Choroid plexus epithelial cell (primary cell): ENCODE results near the gene TMTC2.
A peak's percentile ranks its signal among the peaks of the same experiment; 100 is the strongest.
"Not testable (repeated sequence)": the region's sequence is repeated elsewhere in the genome, so short reads cannot be mapped to it uniquely, and the experiment has no call there.

Experiments used
- DNase-seq: peaks from one replicate; pipeline ENCODE4 v3.0.0-alpha.2; 2010; ENCODE audit warnings: low read depth
- H3K4me3 ChIP-seq: 2 replicates; pipeline ENCODE4 v1.5.1; 2011; ENCODE audit warnings: low read depth, mild to moderate bottlenecking, control low read depth, low read length, moderate library complexity
- TF ChIP-seq, protein P1 (sequence below): conservative IDR thresholded peaks from 2 replicates; pipeline ENCODE4 v1.5.1; 2011; ENCODE audit warnings: low read depth, mild to moderate bottlenecking, control low read depth, inconsistent platforms, low read length, moderate library complexity

TMTC2 gene

DNA sequence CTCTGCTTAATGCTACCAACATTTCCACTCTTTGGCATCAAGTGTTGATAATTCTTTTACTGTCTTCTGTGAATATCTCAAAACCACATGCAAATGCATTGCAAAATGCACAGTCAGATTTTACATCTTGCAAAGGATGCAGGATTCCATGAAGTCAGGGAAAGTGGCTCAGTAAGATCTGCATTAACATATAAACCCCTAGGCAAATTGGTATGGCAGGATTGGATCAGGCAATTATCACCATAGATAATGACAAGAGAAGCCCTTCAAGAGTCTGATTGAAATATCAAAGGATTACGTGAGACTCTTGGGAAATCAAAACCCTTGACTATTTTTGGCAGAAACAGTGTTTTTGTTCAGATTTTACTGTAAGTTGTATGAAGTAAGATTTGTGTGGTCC, 71.0 kb downstream of the TMTC2 start:
- TF ChIP-seq, protein P1, sequence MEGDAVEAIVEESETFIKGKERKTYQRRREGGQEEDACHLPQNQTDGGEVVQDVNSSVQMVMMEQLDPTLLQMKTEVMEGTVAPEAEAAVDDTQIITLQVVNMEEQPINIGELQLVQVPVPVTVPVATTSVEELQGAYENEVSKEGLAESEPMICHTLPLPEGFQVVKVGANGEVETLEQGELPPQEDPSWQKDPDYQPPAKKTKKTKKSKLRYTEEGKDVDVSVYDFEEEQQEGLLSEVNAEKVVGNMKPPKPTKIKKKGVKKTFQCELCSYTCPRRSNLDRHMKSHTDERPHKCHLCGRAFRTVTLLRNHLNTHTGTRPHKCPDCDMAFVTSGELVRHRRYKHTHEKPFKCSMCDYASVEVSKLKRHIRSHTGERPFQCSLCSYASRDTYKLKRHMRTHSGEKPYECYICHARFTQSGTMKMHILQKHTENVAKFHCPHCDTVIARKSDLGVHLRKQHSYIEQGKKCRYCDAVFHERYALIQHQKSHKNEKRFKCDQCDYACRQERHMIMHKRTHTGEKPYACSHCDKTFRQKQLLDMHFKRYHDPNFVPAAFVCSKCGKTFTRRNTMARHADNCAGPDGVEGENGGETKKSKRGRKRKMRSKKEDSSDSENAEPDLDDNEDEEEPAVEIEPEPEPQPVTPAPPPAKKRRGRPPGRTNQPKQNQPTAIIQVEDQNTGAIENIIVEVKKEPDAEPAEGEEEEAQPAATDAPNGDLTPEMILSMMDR: no peak
- no peak overlapping the region for H3K4me3 ChIP-seq
- peak; percentile 33 for DNase-seq

DNA sequence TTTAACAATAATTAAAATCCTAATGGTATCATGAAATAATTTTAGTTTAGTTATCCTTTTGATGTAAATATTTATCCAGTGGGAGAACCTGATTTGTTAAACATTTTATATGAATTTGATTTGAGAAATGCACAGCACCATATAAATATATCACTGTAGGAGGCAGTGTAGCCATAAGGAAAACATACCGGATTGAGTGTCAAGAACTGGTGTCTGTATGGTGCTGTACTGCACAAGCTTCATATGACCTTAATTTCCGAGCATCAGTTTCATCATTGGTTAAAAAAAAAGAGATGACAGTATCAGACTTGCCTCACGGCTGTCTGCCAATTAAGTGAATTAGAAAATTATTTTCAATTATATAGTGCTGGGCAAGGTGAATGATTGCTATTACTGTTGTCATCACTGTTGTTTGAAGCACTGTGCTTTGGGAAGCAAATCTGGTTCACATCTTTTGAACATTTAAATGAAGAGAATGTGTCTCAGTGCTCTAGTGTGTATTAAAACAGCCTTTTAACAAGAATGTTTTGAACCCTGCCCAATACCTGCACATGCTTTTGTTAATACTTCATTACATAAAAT, 72.1 kb downstream of the TMTC2 start:
- TF ChIP-seq, protein P1: no peak
- H3K4me3 ChIP-seq: no peak overlapping the region
- no peak for DNase-seq

DNA sequence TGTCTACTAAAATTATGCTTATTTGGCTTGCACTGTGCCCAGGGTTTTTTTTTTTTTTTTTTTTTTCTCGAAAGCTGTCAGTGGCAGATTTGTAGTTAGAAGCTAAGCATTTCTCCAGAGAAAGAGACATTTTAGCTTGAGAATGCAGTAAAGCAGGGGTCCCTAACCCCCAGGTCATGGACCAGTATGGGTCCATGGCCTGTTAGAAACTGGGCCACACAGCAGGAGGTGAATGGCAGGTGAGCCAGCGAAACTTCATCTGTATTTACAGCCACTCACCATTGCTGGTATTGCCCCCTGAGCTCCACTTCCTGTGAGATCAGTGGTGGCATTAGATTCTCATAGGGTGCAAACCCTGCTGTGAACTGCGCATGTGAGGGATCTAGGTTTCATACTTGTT, 73.7 kb downstream of the TMTC2 start:
- no peak for DNase-seq
- TF ChIP-seq, protein P1: no peak
- H3K4me3 ChIP-seq: no peak overlapping the region

DNA sequence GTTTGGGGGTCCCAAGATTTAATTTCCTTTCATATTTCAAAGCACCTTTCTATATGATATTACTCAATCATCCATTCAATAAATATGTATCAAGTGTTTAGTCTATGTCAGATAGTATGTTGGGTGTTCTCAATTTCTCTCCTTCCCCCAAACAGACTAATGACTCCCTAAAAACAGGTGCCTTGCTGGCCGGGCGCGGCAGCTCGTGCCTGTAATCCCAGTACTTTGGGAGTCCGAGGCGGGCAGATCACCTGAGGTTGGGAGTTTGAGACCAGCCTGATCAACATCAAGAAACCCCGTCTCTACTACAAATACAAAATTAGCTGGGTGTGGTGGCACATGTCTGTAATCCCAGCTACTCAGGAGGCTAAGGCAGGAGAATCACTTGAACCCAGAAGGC, 78.5 kb downstream of the TMTC2 start:
- not testable (repeated sequence) for H3K4me3 ChIP-seq, DNase-seq

DNA sequence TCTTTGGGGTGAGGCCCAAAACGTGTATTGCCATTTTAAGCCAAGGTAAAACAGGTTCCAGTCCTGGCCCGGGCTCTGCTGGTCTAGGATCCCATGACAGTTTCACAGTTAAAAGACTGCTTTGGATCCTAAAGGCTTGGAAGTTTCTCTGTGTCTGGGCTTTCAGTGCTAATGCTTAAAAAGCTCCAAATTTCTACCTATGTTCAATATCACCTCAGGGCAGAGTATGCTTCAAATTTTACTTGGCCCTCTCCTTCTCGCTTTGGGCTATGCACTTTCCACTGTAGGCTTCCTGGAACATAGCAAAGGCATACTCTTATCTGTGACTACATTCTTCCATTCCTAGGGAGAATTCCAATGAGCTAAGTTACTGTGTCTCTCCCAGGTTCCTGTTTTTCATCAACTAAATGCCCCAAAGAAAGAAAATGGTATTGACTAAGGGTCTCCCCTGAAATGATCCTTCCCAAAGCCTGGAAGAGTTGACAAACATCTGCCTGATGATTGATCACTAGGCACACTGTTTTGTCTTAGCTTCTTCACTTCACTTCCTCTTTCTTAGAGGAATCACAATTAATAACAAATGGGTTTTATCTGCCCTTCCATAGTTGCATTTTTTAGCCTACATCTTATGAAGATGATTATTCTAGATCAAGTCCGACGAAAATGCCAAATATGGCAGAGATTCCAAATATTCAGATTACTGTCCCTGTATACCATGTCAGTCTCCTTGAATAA, 79.4 kb downstream of the TMTC2 start:
- peak; percentile 16 for DNase-seq
- TF ChIP-seq, protein P1: no peak
- H3K4me3 ChIP-seq: no peak overlapping the region

DNA sequence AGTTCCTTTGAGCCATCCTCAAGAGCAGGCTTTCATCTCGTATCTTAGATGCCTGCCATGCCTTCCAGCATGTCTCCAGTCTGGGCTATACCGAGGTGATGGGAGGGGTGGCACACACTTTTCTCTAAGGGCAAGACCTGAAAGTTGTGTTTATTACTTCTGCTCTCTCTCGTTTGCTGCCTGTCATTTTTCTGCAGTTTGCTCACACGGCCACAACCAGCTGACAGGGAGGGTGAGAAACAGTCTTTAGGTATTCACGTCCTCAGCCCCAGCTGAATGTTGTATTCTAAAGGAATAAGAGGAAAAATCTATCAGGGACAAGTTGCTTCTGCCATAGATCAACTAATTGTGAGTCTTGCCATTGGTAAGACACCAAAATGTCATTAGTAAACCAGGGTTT, 88.0 kb downstream of the TMTC2 start:
- H3K4me3 ChIP-seq: no peak overlapping the region
- TF ChIP-seq, protein P1: no peak
- DNase-seq: no peak

DNA sequence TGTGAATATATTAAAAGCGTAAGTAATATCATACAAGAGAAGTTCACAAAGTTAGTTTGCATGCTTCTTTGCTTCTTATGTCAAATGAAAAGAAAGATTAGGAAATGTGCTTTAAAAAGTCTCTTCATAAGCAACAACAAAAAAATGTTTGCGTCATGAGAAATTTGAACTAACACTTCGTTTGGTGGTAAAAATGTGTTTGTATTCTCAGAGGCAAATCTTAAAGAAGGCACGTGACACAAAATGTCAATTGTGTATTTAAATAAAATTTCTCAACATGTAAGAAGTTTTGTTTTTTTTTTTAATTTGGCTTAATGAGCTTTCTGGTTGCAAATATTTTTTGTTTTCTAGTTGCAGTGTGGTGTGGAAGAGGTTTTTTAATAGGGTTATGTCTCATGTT, 93.8 kb downstream of the TMTC2 start:
- TF ChIP-seq, protein P1: no peak
- no peak for DNase-seq

More for the DNA sequence above, 93.8 kb downstream of the TMTC2 start:
- H3K4me3 ChIP-seq: no peak overlapping the region
